Limb (tissue), 2 donors: ENCODE measurements around the gene CCN6.

ENCODE experiments used
- DNase-seq, 2 donors: peaks; one replicate each; pipeline ENCODE4 v3.0.0-alpha.2; 2016; ENCODE audit errors: extremely low spot score in 2 of 2

CCN6 gene

GRCh38 chr6:112054001-112054400 lies at the start of gene CCN6:
CCN6 (plus strand) TSS chr6:112054104; CDS start chr6:112054358, 254 bp downstream.
- DNase-seq, result no peak

GRCh38 chr6:112004201-112005012 lies 49.5 kb upstream of the CCN6 start:
- no peak for DNase-seq

DNA sequence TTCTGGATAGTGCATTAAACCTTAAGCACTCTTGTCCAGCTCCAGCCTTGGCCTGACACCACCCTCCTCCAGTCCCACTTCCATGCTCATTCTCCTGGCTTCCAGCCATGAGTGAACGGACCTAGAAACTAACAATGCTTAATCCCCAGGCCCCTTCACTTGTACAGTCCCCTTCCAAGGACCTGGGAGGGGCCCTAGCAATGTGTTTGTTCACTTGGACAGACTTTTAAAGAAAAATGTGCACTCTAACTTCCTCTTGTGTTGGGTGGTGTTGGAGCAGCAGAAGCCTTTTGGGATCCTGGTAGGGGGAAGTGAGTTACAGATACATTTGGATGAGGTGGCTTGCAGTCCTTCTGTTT lies 48.9 kb upstream of the CCN6 start:
- no peak for DNase-seq

- no peak for DNase-seq
Measured at GRCh38 chr6:112007254-112007653, 46.6 kb upstream of the CCN6 start.

GRCh38 chr6:112007805-112008204 lies 46.1 kb upstream of the CCN6 start:
- DNase-seq, result no peak

GRCh38 chr6:112008482-112008881 lies 45.4 kb upstream of the CCN6 start:
- no peak for DNase-seq

DNA sequence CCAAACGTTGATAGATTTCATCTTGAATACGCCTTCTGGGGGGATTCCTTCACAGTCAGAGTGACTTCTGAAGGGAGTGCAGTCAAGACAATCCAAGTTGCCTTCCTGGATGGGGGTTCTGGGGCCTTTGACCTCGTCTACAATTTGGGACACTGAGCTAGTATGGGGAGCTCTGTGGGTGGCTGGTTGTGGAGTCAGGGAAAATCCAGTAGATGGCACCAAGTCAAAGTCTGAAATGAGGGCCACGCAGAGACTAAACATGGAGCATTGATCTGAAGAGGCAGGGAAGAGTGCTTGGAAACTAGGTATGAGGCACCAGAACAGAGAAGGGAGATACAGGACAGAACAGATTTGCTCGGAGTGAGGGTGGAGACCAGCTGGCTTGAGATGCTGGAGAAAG lies 43.6 kb upstream of the CCN6 start:
- no peak for DNase-seq

GRCh38 chr6:112013051-112013450 lies 40.9 kb upstream of the CCN6 start:
- no peak for DNase-seq

GRCh38 chr6:112014483-112014882 lies 39.4 kb upstream of the CCN6 start:
- DNase-seq, result no peak

DNA sequence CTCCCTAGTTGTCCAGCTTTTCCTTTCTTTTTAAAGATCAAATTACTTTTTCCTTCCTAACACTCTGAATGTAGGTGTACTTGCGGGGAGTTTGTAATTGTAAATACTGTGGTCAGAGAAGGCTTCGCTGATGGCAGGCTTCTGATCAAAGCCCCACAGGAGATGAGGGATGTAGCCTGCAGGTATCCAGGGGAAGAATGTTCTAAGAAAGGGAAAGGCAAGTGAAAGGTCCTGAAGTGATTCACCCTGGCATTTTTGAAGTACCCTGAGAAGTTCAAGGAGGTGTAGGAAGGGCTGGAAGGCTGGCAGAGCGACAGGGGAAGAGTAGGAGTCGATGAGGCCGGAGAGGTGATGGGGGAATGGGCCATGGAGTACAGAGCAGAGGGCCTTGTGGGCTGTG lies 38.2 kb upstream of the CCN6 start:
- DNase-seq, result no peak

DNA sequence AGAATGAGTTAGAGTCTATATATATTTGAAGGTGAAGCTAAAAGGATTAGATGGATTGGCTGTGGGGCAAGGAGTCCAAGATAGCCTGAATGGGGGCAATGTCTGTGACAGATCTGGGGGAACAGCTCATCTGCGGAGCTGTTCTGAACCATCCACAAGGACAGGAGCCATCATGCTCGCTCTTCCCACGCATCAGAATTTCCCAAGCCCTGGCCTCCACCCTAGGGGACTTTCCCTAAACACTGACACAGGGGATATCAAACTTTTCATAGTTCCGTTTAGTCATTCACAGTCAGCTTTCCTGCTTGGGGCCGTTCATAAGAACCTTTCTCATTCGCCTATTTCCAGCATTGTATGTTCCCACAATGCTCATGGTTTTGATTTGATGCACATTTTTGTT lies 37.6 kb upstream of the CCN6 start:
- DNase-seq, result no peak

DNA sequence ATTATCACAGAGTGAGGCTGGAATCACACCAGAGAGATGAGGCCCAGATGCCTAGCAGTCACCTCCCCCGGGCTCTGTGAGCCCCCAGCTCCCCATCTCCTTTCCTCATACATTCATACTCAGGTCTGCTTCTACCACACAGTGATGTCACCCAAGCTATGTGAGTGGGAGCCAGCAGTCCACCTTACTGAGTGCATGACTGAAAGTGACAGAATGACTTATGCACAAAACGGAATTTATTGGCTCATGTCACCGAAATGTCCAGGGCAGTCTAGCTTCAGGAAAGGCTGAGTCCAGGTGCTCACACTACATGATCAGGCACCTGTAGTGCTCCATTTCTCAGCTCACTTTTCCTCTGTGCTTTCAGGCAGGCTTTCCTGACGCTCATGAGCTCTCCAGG lies 36.7 kb upstream of the CCN6 start:
- DNase-seq, result no peak

- DNase-seq, result no peak
Measured at GRCh38 chr6:112017760-112018537, 36.0 kb upstream of the CCN6 start.

GRCh38 chr6:112018619-112019416 lies 35.1 kb upstream of the CCN6 start:
- DNase-seq, result no peak

DNA sequence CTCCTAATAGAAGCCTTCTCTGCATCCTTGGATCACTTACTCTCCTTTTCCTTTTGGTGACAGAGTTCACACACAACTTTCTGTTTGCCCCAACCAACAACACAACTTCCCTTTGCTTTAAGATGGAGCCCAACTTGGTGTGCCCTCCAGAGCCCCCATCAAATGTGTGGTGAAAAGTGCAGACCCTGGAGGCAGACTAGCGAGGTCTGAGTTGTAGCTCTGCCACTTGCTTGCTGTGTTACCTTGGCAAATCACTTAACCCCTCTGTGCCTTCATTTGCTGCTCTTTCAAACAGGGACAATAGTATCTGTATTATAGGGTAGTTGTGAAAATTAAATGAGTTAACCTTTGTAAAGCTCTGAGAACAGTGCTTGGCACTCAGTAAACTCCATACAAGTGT lies 34.3 kb upstream of the CCN6 start:
- no peak for DNase-seq

- no peak for DNase-seq
Measured at GRCh38 chr6:112021691-112022310, 32.1 kb upstream of the CCN6 start.

DNA sequence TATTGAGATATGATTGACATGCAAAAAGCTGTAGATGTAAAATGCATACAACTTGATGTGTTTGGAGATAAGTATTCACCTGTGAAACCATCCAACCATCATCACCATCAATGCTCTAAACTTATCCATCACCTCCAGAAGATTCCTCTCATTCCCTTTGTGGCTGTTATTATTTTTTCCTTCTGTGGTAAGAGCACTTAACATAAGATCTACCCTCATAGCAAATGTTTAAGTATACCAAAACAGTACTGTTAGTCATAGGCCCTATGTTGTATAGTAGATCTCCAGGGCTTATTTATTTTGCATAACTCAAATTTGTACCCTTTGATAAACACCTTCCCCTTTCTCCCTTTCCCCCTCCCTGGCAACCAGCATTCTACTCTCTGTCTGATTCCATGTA lies 31.2 kb upstream of the CCN6 start:
- no peak for DNase-seq

DNA sequence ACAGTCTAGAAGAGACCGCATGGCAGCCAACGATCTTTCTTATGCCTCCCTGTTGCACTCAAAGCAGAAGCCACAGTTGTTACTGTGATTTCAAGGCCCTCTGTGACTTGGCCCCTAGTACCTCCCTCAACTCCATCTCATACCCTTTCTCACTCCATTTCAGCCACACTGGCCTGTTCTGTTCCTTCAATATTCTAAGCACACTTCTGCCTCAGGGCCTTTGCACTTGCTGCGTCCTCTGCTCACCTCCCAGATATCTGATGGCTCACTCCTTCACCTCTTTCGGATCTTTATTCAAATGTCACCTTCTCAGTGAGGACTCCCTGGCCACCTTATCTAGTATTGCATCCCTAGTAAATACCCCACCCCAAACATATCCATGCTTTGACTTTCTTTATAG lies 29.4 kb upstream of the CCN6 start:
- no peak for DNase-seq

GRCh38 chr6:112026933-112027332 lies 27.0 kb upstream of the CCN6 start:
- no peak for DNase-seq

- no peak for DNase-seq
Measured at GRCh38 chr6:112027942-112028674, 25.8 kb upstream of the CCN6 start.
